Measurements from ENCODE around the gene CDKN2D.

The CDKN2D gene

DNA sequence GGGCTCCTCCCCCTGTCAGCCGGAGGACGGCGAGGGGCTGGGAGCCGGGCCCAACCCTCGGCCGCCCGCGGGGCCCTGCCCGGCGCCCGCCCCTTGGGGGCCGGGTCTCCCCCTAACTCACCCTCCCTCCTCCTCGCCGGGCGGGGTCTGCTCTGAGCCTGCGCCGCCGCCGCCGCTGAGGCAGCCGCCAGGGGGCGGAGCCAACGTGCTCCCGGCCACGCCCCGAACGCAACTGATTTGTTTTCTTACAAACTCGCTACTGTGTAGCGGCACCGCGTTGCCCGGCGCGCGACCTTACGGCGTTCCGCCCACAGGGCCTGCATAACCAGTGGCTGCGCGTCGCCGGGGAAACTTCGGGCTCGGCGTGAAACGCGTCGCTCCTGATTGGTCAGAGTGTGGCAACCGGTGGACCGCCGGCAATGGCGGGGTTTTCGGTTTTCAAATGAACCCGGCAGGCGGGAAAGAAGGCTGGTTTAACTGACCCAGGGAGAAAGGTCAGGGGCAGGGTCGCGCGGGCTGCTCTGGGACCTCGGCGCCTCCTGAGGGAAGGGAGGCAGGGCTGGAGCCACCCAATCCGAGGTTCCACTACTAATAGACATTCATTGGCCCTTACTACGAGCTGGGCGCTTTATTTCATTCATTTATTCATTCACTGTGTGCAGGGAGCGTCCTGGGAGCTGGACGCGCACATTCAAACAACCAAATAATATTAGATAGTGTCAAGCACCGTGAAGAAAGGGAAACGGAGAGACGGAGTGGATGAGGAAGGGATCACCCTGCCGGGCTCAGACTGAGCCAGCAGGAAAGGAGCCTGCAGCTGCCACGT, at the start of gene CDKN2D:
Gene CDKN2D (minus strand): TSS at position 154 of the 826 bp plus-strand sequence. CDS start 326 bp downstream, outside the sequence.
- ChIA-PET CTCF (interaction anchor here (0.7 to 1.9 kb wide), 3 partner anchors 75 to 104 kb away, joined by 3 to 7 read pairs (median 4); no protein-coding TSS in a partner anchor), POLR2A (ENCODE audit: low non-redundant PET) (interaction anchor here (0.6 kb wide), 1 partner anchor 8 kb away, joined by 7 read pairs; no protein-coding TSS in a partner anchor)
- H3K27ac ChIP-seq: peak within 1 kb of the TSS; percentile 90
- peak; percentile 90 for DNase-seq (ENCODE audit: low spot score)
- TF ChIP-seq, protein P1, sequence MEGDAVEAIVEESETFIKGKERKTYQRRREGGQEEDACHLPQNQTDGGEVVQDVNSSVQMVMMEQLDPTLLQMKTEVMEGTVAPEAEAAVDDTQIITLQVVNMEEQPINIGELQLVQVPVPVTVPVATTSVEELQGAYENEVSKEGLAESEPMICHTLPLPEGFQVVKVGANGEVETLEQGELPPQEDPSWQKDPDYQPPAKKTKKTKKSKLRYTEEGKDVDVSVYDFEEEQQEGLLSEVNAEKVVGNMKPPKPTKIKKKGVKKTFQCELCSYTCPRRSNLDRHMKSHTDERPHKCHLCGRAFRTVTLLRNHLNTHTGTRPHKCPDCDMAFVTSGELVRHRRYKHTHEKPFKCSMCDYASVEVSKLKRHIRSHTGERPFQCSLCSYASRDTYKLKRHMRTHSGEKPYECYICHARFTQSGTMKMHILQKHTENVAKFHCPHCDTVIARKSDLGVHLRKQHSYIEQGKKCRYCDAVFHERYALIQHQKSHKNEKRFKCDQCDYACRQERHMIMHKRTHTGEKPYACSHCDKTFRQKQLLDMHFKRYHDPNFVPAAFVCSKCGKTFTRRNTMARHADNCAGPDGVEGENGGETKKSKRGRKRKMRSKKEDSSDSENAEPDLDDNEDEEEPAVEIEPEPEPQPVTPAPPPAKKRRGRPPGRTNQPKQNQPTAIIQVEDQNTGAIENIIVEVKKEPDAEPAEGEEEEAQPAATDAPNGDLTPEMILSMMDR (conservative IDR thresholded peaks at IDR 0.05; ENCODE audit: low read depth): no peak

DNA sequence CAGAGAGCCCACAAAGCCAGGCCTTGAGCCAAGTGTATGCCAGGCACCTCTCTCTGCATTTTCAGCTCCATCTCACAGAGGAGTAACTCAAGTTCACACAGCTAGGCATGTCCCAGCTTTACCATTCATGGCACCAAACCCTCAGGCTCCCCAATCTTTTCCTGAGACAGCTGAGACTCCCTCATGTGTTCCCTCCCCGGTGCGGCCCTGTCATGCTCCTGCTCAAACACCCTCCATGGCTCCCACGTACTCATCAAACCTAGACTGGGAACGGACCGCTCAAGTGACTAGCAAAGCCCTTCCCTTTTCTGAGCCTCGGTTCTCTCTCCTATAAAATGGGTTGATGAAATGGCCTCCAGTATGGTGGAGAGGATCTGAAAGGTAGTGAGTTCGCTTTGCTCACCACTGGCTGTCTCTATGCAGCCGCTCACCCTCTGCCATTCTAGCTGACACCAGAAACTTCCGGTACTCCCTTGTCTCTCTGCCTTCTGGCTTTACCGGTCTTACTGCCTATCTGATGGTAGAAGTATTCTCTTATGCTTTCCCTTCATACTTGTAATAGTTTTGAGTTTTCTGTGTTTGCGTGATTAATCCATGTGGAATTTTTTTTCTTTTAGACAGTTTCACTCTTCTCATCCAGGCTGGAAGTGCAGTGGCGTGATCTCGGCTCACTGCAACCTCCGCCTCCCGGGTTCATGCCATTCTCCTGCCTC, 48.8 kb upstream of the CDKN2D start:
- TF ChIP-seq, protein P1 (conservative IDR thresholded peaks at IDR 0.05; ENCODE audit: low read depth): no peak
- CTCF ChIA-PET: interaction anchor here (0.6 to 0.7 kb wide), 2 partner anchors 12 to 27 kb away, joined by 3 read pairs; no protein-coding TSS in a partner anchor
- POLR2A ChIA-PET (ENCODE audit: low non-redundant PET): no interaction called here
- DNase-seq (ENCODE audit: low spot score): peak; percentile 68
- peak overlapping the region; percentile 62 for H3K27ac ChIP-seq

DNA sequence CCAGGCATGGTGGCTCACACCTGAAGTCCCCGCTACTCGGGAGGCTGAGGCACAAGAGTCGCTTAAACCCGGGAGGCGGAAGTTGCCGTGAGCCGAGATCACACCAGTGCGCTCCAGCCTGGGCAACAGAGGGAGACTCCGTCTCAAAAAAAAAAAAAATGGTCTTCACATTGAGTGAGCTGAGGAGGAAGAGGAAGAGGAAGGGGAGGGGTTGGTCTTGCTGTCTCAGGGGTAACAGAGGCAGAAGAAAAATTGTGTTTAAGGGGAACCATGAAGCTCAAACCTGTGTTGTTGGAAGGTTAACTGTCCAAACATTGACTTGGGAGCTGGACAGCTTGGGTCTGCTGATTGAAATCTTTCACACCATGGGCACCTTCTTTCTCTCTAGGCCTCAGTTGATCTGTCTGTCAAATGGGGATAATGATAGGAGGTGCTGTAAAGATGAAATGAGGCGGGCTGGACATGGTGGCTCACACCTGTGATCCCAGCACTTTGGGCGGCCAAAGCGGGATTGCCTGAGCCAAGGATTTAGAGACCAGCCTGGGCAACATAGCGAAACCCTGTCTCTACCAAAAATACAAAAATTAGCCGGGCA, 46.7 kb upstream of the CDKN2D start:
- peak overlapping the region; percentile 62; the same call in 1 of the 2 replicates for H3K27ac ChIP-seq
- TF ChIP-seq, protein P1 (conservative IDR thresholded peaks at IDR 0.05; ENCODE audit: low read depth): no peak
- ChIA-PET CTCF (no interaction called here), POLR2A (ENCODE audit: low non-redundant PET) (no interaction called here)
- no peak for DNase-seq (ENCODE audit: low spot score)

DNA sequence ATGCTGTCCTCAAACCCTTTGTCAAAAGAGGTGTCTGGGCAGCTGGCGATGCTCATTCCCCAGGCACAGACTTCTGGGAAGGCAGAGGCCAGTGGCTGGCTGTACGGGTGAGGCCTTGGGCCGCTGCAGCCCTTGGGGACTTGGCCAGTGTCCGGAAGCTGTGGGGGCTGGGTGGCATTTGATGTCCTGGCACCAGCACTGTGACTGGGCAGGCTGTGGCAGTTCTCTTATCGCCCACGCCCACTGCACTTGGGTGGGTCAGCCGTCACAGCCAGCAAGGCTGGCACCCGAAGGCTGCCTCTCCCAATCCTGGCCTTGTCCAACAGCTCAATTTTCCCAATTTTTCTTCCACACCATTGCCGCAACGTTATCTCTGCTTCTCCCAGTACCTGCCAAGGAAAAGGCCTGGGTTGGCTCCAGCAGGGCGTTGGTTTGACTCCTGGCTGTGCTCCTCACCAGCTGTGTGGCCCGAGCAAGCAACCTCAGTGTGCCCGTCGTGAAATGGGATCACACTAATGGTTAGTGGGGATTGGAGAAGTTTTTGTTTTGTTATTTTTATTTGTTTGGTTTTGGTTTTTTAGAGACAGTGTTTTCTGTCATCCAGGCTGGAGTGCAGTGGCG, 43.8 kb upstream of the CDKN2D start:
- TF ChIP-seq, protein P1 (conservative IDR thresholded peaks at IDR 0.05; ENCODE audit: low read depth): no peak
- POLR2A ChIA-PET (ENCODE audit: low non-redundant PET): no interaction called here
- CTCF ChIA-PET: interaction anchor here (0.9 kb wide), 1 partner anchor 31 kb away, joined by 3 read pairs; no protein-coding TSS in a partner anchor
- peak overlapping the region; percentile 75 for H3K27ac ChIP-seq
- DNase-seq (ENCODE audit: low spot score): no peak

DNA sequence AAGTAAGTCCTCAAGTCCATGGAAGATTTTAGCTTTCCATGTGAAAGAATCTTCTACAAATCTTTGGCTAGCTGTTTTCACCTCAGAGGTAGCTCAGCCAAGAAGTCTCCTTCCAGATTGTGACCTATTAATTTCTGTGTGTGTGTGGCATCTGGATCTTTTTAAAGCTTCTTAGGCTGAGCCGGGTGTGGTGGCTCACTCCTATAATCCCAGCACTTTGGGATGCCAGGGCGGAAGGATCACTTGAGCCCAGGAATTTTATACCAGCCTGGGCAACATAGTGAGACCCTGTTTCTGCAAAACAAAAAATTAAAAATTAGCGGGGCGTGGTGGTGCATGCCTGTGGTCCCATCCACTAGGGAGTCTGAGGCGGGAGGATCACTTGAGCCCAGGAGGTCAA, 43.1 kb upstream of the CDKN2D start:
- TF ChIP-seq, protein P1 (conservative IDR thresholded peaks at IDR 0.05; ENCODE audit: low read depth): no peak
- DNase-seq (ENCODE audit: low spot score): no peak
- peak overlapping the region; percentile 75 for H3K27ac ChIP-seq
- CTCF ChIA-PET: no interaction called here
- POLR2A ChIA-PET (ENCODE audit: low non-redundant PET): no interaction called here

All from RWPE1 (cell line).